Hepatic stellate cell (primary cell): ENCODE results near the gene TBC1D16.

Source experiments
- DNase-seq: peaks from one replicate; pipeline ENCODE4 v3.0.0; 2011; ENCODE audit warnings: low spot score

Gene TBC1D16

GRCh38 chr17:79937391-79938335 lies 98.0 kb downstream of the TBC1D16 start:
- no peak for DNase-seq

DNA sequence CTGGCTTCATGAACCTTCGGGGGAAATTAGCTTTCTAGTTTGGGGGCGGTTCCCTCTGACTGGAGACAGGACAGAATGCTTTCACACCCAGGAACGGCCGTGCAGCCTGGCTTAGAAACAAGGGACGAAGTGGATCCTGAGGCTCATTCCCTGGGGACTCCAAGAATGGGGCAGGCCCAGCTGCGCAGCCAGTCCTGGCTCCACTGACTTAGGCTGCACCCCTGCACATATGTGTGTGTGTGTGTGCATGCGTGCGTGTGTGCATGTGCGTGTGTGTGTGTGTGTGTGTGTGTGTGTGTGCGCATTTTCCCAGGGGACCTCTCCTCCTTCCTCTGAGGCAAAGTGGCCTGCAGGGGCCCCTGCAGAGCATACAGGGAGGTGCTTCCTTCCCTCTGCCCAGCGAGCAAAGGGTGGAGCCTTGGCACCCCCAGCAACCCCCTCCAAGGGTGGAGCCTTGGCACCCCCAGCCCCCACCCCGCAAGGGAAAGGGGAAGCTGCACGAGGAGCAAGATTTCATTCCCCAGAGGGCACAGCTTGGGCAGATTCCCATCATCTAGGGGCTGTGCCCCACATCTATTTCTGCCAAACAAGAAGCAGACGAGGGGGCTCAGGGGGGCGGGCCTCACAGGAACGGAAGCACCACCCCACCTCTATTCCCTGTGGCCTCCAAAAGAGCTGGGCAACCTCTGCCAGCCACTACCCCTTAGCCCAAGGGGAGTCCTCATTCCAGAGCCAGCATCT lies 98.9 kb downstream of the TBC1D16 start:
- peak; percentile 78 for DNase-seq

DNA sequence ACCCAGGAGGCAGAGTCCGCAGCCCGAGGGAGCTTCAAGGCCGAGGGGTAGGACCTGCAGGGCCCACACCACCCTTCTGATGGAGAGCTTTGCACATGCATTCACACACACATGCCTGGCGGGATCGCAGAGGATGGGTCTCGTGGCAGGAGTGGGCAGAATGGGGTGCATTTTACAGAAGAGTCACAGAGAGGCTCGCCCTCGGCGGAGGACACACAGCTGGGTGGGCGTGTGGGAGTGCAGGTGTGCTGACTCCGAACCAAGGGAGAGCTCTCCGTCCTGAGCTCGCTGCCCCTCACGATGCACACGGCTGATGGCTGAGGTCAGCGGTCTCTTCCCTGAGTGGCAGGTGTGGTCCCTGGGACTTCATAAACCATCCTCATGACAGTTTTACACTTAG lies 99.6 kb downstream of the TBC1D16 start:
- no peak for DNase-seq

DNA sequence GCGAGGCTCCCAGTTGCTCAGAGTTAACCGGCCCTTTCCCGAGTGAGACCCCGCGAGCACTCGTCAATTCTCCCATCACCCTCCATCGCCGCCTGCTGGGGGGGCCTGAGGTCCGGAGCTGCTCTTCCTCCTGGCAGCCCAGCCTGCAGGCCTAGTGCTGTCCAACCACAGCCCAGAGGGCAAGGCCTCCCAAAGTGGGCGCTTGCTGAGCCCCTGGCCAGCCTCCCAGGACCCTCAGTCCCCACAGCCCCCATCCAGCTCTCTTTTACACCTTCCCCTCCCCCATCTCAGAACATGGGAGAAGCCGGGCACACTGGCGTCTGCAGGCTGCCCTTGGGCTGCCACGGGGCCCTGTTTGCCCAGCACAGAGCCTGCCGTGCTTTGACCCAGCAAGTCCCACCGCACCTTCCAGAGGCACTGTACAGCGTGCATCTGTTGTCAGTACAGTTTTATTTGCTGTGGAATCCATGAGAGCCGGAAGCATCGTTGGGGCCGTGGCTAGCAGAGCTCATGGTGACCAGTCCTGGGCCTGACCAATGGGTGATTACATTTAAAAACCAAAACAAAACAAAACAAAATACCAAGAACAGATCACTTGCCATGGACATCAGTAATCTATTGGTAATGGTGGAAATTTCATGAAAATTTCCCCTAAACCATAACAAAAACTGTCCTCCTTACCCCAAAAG lies 100.3 kb downstream of the TBC1D16 start:
- no peak for DNase-seq

GRCh38 chr17:79934653-79934970 lies 101.1 kb downstream of the TBC1D16 start:
- DNase-seq: no peak

- DNase-seq: no peak
These were observed 101.6 kb downstream of the TBC1D16 start for GRCh38 chr17:79933863-79934652.

GRCh38 chr17:79932451-79933306 lies 103.0 kb downstream of the TBC1D16 start:
- no peak for DNase-seq

DNA sequence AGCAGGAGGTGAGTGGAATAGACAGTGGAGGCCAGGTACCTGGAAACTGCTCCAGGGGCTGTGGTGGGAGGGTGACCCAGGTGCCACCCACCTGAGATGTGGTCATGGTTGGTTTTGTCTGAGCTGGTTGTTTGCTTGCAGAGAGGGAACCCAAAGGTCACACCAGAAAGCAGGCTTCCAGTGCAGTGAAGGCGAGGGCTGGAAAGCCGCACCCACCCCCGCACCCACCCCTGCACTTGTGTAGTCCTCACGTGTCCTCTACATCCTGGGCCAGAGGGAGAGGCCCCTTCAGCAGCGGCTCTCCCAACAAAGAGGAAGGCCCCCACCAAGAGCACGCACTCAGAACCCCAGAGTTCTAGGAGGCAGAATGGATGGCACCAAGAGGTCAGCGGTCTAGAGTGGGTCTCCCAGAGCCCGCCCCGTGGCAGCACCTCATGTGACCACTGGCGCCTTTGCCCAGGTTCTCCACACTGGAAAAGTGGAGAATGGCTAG lies 103.8 kb downstream of the TBC1D16 start:
- no peak for DNase-seq

DNA sequence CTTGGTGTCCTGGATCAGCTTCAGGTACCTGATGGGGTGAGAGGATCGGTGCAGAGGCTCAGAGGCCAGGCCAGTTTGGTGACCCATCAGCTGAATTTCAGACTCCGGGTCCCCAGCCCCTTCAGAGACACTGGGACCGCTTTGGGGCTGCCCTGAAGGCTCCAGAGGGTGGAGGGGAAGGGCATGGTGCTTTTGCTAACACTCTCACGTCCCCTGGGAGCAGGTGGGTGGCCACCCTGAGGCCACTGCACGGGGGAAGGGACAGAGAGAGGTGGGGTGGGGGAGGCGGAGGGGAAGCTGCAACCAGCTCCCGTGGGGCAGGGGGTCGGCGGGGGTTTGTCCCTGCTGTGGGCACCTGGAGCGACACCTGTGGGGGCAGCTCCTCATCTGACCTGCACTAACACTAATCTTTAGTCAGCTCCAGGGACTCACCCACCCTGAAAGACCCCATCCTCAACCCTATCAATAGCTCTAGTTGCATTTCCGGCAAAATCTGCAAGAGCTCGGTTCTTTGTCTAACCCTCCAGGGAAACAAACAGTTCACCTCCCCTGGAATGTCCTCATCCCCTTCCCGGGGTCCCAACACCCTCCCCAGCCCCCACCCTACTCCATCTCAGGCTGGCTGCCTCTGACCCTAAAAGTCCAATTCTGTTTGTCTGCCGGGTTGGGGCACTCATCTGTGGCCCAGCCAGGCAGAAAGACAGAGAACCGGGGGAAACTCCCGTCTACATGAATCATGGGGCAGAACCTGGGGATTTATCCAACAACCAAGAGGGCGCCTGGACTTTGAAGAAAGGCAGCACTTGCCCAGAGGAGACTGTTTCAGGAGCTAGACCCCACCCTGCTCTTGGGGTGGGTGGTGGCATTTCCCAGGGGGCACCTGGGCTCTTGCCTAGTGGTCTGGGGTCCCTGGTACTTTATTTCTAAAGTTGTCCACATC lies 104.5 kb downstream of the TBC1D16 start:
- DNase-seq: no peak

GRCh38 chr17:79930062-79930876 lies 105.4 kb downstream of the TBC1D16 start:
- DNase-seq: no peak

DNA sequence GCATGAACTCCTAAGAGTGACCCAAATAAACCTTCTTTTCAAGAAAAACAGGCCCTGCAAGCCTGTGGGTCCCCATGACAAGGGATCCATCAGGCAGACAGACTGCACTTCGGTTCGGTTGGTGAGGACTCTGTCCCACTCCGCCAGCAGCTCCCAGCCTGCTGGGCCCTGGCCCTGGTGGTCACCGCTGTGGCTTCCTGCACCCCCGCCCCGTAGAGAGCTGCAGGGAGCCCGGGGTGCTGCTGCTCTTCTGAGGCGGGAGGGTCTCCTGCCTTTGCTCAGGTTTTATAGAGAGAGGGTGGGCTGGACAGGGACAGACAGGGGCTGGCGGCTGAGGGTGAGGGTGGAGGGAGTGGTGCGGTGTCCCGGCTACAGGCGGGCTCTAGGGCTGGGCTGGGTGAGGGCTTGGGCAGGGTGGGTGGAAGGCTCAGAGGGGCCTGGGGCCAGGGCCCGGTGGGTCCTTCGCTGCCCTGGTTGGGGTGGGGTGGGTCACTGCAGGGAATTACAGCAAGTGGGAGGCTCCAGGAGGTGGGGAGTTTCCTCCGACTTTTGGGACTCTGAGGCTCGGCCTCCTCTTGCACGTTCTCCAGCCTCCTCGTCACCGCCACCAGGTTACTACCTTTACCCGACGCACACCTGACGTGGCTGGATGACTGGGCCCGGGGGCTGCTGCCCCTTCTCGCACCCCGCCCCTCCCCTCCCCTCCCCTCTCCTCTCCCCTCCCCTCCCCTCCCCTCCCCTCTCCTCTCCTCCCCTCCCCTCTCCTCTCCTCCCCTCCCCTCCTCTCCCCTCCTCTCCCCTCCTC lies 106.2 kb downstream of the TBC1D16 start:
- DNase-seq: no peak

DNA sequence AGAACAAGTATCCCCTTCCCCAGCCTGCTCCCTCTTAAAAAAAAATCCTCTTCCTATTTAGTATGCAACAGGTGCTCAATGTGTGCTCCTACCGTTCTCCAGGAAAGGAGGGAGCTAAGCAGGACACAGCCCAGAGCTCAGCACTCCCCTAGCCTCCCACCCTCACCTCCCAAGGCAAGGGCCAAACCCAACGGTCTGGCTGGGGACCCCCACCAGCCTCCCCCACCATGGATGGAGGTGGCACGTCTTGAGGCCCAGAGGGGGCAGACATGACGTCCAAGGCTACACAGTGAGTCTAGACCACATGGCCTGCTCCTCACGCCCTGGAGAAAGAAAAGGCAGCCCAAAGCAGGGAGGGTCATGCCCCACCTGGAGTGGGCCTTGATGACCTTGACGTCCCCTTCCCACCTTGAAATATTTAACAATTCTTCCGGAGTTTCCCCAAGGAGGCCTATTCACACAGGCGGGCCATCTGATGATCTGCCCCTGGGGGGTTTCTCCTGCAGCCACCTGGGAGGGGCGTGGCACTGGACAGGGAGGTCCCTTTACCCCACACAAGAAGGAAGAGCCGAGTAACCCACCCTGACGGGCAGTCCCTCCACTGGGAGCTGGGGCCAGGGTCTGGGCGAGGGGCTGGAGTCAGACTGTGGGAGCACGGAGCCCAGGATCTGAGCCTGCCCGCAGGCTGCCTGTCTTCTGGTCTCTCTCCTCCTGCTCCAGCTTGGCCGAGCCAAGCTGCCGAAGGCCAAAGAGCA lies 107.0 kb downstream of the TBC1D16 start:
- no peak for DNase-seq

GRCh38 chr17:79927688-79928501 lies 107.8 kb downstream of the TBC1D16 start:
- DNase-seq: no peak

- DNase-seq: no peak
These were observed 108.5 kb downstream of the TBC1D16 start for GRCh38 chr17:79927136-79927661.

DNA sequence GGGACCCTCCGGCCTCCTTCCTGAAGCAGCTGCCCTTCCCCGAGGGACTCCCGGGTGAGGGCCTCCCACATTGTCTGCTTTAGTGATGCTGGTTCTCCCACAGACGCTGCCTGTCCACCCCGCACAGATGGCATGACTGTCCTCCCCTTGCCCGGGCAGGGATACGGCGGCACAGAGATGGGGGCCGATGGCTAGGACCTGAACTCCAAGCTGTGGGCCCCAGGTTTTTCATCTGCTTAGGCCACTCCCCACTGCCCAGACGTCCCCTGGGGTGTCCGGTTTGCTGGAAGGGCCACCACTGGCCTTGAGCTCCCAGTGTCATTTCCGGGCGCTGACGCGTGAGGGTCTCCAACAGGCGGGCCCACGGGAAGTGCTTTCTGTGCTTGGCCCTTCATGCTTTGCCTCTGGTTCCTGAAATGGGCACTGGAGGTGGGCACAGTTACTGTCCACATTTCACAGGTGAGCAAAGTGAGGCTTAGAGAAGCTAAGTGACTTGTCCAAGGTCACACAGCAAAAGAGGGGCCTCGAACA lies 109.0 kb downstream of the TBC1D16 start:
- no peak for DNase-seq

GRCh38 chr17:79926142-79926604 lies 109.5 kb downstream of the TBC1D16 start:
- DNase-seq: no peak
